GM19395 (cell line): Measurements from ENCODE around the gene NUP42.
A peak's percentile ranks its signal among the peaks of the same experiment; 100 is the strongest.

Source experiments
- ATAC-seq: cut with Tn5 transposase; IDR thresholded peaks from one replicate; pipeline ENCODE4 v1.9.1; 2021; ENCODE audit warnings: mild to moderate bottlenecking, moderate library complexity; ENCODE audit not compliant: unreplicated experiment

Gene NUP42

DNA sequence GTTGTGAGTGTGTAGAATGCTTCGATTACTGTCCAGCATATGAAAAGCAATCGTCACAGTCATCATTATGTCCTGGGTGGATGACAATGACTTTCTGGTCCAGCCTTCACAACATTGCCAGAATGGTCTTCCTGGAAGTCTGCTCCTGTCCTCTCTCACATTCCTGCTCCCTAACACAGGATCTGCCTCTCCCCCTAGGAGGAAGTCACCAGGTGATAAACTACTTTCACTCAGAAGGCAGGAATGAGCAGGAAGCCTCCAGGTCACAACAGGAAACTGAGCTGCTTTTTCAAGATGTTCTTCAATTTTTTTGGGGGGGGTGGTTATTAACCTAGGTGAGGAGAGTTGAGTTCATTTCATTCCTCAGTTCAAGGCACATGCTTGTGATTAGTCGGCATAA is 51.1 kb downstream of the NUP42 start:
- ATAC-seq, result no peak

DNA sequence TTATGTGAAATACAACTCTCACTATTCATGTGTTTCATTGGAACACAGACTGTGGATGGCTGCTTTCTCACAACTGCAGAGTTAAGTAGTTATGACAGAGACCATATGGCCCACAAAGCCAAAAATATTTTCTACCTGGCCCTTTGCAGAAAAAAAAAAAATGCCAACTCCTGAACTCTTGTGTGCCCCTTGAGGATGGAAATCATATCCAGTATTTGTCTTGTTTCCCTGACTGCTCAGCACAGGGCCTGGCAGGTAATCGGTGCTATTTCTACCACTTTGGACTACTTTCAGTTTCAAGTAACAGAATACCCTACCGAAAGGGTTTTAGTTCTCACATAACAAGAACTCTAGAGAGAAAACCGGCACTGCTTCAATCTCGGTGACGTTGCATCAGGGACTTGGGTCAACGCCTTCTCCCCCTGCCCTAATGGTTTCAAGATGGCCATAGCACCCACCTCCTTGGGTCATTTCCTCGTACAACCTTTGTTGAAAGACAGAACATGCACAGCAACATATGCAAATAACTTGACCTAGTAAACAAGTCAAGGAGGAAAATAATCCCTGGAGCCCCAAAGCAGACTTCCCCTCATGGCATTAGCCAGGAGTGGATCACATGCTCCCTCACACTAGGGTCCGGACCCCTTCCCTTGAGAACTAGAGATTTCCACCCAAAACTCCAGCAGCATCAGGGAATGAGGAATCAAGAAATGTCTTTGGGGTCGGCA is 52.9 kb downstream of the NUP42 start:
- peak; percentile 97 for ATAC-seq

- no peak for ATAC-seq
These were observed 54.0 kb downstream of the NUP42 start for GRCh38 chr7:23235813-23236221.

GRCh38 chr7:23237000-23237399 is 55.2 kb downstream of the NUP42 start:
- ATAC-seq, result no peak

DNA sequence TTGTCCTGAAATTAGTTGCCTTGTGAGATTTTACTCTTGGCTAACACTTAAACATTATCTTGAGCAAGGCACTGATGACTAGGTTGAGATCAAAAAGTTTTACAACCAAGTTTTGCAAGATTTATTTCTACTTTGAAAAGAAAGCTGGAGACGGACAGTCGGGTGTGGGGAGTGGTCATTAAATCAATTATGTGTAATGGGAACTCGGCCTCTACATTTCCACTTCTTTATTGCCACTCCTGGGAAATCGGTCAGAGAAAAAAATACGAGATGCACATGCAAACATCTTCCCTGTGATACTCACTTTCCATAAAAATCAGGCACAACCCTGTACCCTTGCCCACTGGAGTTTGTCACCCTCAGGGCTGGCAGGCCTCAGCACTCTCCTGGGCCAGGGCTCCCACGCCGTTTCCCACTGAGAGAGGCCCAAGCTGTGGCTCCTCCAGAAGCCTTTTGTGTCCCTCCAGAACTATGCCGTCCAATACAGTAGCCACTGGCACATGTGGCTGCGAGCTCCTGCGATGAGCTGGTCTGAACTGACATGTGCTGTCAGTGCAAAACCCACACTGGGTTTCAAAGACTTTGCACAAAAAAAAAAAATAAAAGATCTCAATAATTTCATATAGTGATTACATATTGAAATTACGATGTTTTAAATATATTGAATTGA is 57.3 kb downstream of the NUP42 start:
- no peak for ATAC-seq

DNA sequence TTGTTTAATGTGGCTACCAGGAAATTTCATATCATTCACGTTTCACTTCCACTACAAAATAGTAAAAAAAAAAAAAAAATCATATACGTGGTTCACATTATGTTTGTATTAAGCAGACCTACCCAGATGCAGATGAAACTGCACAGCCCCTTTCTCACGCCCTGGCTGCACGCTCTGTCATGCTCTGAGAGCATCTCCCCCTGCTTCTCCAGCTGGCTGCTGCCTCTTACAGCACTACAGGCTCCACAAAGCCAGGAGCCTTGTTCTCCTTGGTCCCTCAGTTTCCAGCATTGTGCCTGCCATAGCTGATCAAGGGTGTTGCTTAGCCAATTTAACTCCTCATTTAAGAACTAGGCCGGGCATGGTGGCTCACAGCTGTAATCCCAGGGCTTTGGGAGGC is 57.9 kb downstream of the NUP42 start:
- ATAC-seq, result no peak

GRCh38 chr7:23242321-23242720 is 60.5 kb downstream of the NUP42 start:
- ATAC-seq, result no peak

- ATAC-seq, result no peak
These were observed 61.1 kb downstream of the NUP42 start for GRCh38 chr7:23242935-23243334.

DNA sequence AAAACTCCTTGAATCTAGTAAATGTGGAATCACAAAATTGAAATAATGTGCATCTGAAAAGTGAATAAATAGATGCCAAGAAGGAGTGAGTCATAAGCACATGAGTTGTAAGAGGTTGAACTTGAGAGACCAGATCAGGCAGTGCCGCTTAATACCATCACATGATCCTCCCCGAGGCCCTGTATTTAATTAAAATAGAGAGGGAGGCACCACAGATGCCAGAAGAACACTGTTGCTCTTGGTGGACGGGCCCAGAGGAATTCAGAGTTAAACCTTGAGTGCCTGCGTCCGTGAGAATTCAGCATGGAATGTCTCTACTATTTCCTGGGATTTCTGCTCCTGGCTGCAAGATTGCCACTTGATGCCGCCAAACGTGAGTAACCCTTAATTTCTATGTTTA is 64.7 kb downstream of the NUP42 start, which contains the start of gene GPNMB:
TSS of gene GPNMB (plus strand) at position 221 of the 400 bp plus-strand sequence. CDS start at position 304, 83 bp downstream.
- no peak for ATAC-seq

- no peak for ATAC-seq
These were observed 65.3 kb downstream of the NUP42 start for GRCh38 chr7:23247046-23247602.

- ATAC-seq, result no peak
These were observed 65.9 kb downstream of the NUP42 start for GRCh38 chr7:23247603-23248335.

- no peak for ATAC-seq
These were observed 67.6 kb downstream of the NUP42 start for GRCh38 chr7:23249486-23249885.
